ENCODE data around the gene CCDC134.

Gene CCDC134

DNA sequence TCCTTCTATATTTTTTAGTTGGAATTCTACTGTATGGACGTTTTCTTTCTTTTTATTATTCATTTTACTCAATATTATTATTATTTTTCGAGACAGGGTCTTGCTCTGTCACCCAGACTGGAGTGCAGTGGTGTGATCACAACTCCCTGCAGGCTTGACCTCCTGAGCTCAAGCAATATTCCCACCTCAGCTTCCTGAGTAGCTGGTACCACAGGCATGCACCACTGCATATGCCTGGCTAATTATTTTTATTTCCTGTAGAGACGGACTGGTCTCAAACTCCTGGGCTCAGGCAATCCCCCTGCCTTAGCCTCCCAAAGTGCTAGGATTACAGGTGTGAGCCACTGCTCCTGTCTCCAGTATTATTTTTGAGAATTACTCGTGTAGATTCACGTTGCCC is 34.0 kb upstream of the CCDC134 start:
- TF ChIP-seq, protein P1, sequence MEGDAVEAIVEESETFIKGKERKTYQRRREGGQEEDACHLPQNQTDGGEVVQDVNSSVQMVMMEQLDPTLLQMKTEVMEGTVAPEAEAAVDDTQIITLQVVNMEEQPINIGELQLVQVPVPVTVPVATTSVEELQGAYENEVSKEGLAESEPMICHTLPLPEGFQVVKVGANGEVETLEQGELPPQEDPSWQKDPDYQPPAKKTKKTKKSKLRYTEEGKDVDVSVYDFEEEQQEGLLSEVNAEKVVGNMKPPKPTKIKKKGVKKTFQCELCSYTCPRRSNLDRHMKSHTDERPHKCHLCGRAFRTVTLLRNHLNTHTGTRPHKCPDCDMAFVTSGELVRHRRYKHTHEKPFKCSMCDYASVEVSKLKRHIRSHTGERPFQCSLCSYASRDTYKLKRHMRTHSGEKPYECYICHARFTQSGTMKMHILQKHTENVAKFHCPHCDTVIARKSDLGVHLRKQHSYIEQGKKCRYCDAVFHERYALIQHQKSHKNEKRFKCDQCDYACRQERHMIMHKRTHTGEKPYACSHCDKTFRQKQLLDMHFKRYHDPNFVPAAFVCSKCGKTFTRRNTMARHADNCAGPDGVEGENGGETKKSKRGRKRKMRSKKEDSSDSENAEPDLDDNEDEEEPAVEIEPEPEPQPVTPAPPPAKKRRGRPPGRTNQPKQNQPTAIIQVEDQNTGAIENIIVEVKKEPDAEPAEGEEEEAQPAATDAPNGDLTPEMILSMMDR (IDR thresholded peaks at IDR 0.05; ENCODE audit: low read depth, low read length, missing control alignments) = no peak
- DNase-seq (ENCODE audit: low read depth) = no peak
- no peak overlapping the region for H3K4me3 ChIP-seq (ENCODE audit: low read depth, low read length)

DNA sequence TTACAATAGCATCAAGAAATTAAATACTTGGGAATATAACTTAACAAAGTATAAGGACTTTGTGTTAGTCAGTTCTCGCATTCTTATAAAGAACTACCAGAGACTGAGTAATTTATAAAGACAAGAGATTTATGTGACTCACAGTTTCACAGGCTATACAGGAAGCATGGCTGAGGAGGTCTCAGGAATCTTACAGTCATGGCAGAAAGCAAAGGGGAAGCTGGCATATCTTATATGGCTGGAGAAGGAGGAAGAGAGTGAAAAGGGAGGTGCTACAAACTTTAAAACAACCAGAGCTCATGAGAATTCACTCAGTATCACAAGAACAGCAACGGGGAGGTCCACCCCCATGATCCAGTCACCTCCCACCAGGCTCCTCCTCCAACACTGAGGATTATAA is 32.0 kb upstream of the CCDC134 start:
- DNase-seq (ENCODE audit: low read depth) = no peak
- H3K4me3 ChIP-seq (ENCODE audit: low read depth, low read length) = no peak overlapping the region
- TF ChIP-seq, protein P1 (IDR thresholded peaks at IDR 0.05; ENCODE audit: low read depth, low read length, missing control alignments) = no peak

DNA sequence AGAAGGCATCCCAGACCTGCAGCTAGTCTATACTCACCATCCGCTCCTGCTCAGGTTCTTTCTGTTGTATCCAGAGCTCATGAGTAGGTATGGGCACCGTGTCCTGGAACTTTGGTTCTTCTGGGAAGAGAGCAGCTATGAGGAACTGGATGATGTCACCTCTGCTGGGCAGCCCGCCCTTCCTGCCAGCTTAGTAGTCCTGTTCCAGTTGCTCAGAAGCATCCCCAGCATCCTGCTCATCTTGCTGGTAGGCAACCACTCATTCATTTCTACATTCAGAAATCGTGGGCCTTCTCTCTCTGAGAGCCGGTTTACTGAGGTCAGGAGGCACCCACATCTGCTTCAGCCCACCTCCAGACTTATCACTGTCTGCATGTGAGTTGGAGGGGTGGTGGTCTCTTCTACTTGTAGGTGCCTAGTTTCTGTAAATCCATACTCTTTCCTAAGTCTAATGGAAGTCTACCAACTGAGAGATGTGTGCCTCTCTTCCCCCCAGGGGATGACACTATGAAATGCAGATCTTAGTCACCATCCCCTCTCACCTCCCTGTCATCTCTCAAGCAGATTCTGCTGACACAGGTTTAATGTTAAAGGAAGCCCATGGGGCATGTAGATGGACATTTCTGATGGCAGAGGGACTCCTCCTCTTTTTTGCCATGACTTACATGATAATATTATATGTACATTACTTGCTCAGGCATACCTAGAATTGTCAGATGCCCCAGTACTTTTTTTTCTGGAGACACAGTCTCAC is 29.6 kb upstream of the CCDC134 start:
- H3K4me3 ChIP-seq (ENCODE audit: low read depth, low read length) = no peak overlapping the region
- TF ChIP-seq, protein P1 (IDR thresholded peaks at IDR 0.05; ENCODE audit: low read depth, low read length, missing control alignments) = no peak
- DNase-seq (ENCODE audit: low read depth) = no peak

DNA sequence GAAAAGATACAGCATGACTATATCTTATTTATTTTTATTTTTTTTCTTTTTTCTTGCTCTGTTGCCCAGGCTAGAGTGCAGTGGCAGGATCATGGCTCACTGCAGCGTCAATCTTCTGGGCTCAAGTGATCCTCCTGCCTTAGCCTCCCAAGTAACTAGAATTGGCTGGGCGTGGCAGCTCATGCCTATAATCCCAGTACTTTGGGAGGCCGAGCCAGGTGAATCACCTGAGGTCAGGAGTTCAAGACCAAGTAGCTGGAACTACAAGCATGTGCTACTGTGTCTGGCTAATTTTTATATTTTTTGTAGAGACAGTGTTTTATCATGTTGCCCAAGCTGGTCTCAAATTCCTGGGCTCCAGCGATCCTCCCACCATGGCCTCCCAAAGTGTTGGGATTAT is 28.3 kb upstream of the CCDC134 start:
- H3K4me3 ChIP-seq (ENCODE audit: low read depth, low read length) = no peak overlapping the region
- DNase-seq (ENCODE audit: low read depth) = no peak
- TF ChIP-seq, protein P1 (IDR thresholded peaks at IDR 0.05; ENCODE audit: low read depth, low read length, missing control alignments) = no peak

DNA sequence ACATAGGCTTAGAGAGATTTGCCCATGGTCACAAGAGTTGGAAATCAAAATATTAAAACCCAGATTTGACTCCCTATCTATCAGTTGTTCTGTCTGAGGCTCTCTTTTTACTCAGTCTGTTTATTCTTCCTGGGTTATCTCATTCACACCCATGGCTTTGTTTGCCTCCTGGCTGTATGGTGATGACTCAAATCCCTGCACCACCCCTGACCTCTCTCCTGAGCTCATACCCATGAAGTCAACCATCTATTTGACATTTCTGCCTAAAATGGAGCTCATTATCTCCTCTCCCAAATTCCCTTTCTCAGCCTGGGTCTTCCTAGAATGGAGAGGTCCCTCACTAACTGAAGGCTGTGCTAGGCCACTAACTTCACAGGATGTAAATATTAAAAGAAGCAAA is 27.8 kb upstream of the CCDC134 start:
- no peak for DNase-seq (ENCODE audit: low read depth)
- TF ChIP-seq, protein P1 (IDR thresholded peaks at IDR 0.05; ENCODE audit: low read depth, low read length, missing control alignments) = no peak
- H3K4me3 ChIP-seq (ENCODE audit: low read depth, low read length) = no peak overlapping the region

DNA sequence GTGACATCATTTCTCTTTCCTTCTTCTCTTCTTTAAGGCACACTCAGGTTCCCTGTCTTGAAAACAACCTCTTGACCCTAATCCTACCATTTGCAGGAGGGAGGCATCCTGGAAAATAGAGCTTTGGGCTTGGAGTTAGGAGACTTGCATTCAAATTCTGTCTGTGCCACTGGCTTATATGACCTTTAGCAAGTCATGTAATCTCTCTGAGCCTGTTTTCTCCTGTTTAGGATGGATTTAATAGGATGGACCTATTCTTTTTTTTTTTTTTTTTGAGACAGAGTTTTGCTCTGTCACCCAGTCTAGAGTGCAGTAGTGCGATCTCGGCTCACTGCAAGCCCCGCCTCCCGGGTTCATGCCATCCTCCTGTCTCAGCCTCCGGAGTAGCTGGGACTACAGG is 25.1 kb upstream of the CCDC134 start:
- no peak overlapping the region for H3K4me3 ChIP-seq (ENCODE audit: low read depth, low read length)
- DNase-seq (ENCODE audit: low read depth) = no peak
- TF ChIP-seq, protein P1 (IDR thresholded peaks at IDR 0.05; ENCODE audit: low read depth, low read length, missing control alignments) = no peak

DNA sequence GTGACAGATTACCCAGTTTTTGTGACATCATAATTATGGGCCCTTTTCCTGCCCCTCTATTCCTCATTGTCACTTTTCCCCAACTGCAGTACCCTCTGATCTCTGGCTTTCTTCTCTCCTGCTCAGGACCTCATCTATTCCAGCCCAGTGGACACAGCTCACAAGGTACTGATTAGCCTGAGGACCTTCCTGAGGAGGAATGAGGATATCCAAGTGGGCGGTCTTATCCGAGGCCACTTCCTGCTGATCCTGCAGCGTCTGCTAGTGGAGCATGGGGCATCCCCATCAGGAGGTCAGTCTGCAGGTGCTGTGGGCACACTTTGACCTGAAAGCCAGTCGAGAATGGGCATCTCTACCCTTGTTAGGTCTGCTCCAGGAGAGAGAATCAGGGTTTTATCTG is 24.5 kb upstream of the CCDC134 start:
- no peak for DNase-seq (ENCODE audit: low read depth)

More for the DNA sequence above, 24.5 kb upstream of the CCDC134 start:
- TF ChIP-seq, protein P1 (IDR thresholded peaks at IDR 0.05; ENCODE audit: low read depth, low read length, missing control alignments) = no peak
- H3K4me3 ChIP-seq (ENCODE audit: low read depth, low read length) = no peak overlapping the region
